ENCODE measurements around the gene POLR2E. TPM values are rescaled to one million over a fixed set of nuclear protein-coding genes. Genes with fewer than 3 reads are reported as not detected.
A peak's percentile ranks its signal among the peaks of the same experiment; 100 is the strongest.

POLR2E gene
- total and polyA plus RNA-seq, 2 of the 13 experiments (the other 11 are each of a cell fraction or from before 2014, with no cell fraction given): 140 to 272 TPM

- TF ChIP-seq PRDM10 (CRISPR knock-in tag; IDR thresholded peaks at IDR 0.05; ENCODE audit: low read depth): no peak
- TF ChIP-seq ZBTB42 (CRISPR knock-in tag; IDR thresholded peaks at IDR 0.05): no peak
- no peak for TF ChIP-seq MLX (CRISPR knock-in tag; IDR thresholded peaks at IDR 0.05)
- no peak for TF ChIP-seq KDM5B (CRISPR knock-in tag; IDR thresholded peaks at IDR 0.05; ENCODE audit: borderline replicate concordance)
- no peak for TF ChIP-seq ZEB1 (IDR thresholded peaks at IDR 0.05; ENCODE audit: insufficient replicate concordance, low read depth)
- no peak for TF ChIP-seq POLR2G (IDR thresholded peaks at IDR 0.05; ENCODE audit: low read depth, low read length)
- peak; percentile 65; the same call in 1 of the 2 replicates for TF ChIP-seq GATAD1 (CRISPR knock-in tag; IDR thresholded peaks at IDR 0.05)
- peak; percentile 42; the same call in 1 of the 2 replicates for TF ChIP-seq HIC2 (CRISPR knock-in tag; IDR thresholded peaks at IDR 0.05; ENCODE audit: low read depth)
- TF ChIP-seq STAT5B (CRISPR knock-in tag; IDR thresholded peaks at IDR 0.05): no peak
- no peak for TF ChIP-seq ERF (CRISPR knock-in tag; IDR thresholded peaks at IDR 0.05)
- TF ChIP-seq HDAC1 (CRISPR knock-in tag; IDR thresholded peaks at IDR 0.05): peak; percentile 11; the same call in 1 of the 2 replicates
- TF ChIP-seq MYC (CRISPR knock-in tag; IDR thresholded peaks at IDR 0.05; ENCODE audit: borderline replicate concordance): peak; percentile 18; the same call in 1 of the 2 replicates
- no peak for TF ChIP-seq ETV5 (CRISPR knock-in tag; IDR thresholded peaks at IDR 0.05; ENCODE audit: borderline replicate concordance)
- TF ChIP-seq ZNF780A (CRISPR knock-in tag; IDR thresholded peaks at IDR 0.05): no peak
- 0 out of 2 replicates have a peak, but pooled peaks have one; percentile 10 for TF ChIP-seq MYPOP (CRISPR knock-in tag; IDR thresholded peaks at IDR 0.05)
- no peak for TF ChIP-seq ZNF792 (CRISPR knock-in tag; IDR thresholded peaks at IDR 0.05)
- no peak for TF ChIP-seq ZNF841 (CRISPR knock-in tag; IDR thresholded peaks at IDR 0.05; ENCODE audit: borderline replicate concordance)
- peak; percentile 8; the same call in 1 of the 2 replicates for TF ChIP-seq SMC3 (IDR thresholded peaks at IDR 0.05; ENCODE audit: low read length)
- TF ChIP-seq REST (IDR thresholded peaks at IDR 0.05; ENCODE audit: borderline replicate concordance in 1 of 2, low read depth in 1 of 2, low read length in 2 of 2): peak in 1 of 2 experiments; percentile 12; a peak in 1 of 4 replicates
Measured at GRCh38 chr19:1102407-1103131, 7.4 kb upstream of the POLR2E start (continued).
